H1 (cell line): ENCODE measurements around the gene FOXO1. TPM values are rescaled to one million over a fixed set of nuclear protein-coding genes. Genes with fewer than 3 reads are reported as not detected.

Source experiments
- CHD2 ChIP-seq: IDR thresholded peaks from 2 replicates; pipeline ENCODE4 v1.6.1; 2012; ENCODE audit warnings: low read length, improper control_type of control experiment
- POLR2AphosphoS5 ChIP-seq: IDR thresholded peaks from 2 replicates; pipeline ENCODE4 v1.6.1; 2011; ENCODE audit warnings: low read depth, low read length
- SIN3A ChIP-seq, 2 experiments: IDR thresholded peaks in 1 of 2; conservative IDR thresholded peaks in 1 of 2; 2 replicates each; pipeline ENCODE4 v1.6.1; 2011 to 2012; ENCODE audit warnings: low read length in 2 of 2, improper control_type of control experiment in 1 of 2, low read depth in 1 of 2, mild to moderate bottlenecking in 1 of 2
- TCF12 ChIP-seq: IDR thresholded peaks from 2 replicates; pipeline ENCODE4 v1.6.1; 2011; ENCODE audit warnings: low read depth, mild to moderate bottlenecking, low read length
- polyA plus RNA-seq, 7 experiments: library from polyadenylated mRNA; depleted of rRNA in 3 of 7; stranded (reverse) in 5 of 7; unstranded in 2 of 7; fragments of >200 nt in 5 of 7; fragments of 200-250 nt in 2 of 7; gene quantifications; 1 replicate in 5 of 7; 2 replicates in 1 of 7; 4 replicates in 1 of 7; pipeline versions ENCODE4 v1.2.1 to v1.2.3, GENCODE V29; 2011 to 2013; ENCODE audit warnings: missing spikeins in 2 of 7, mixed read lengths in 2 of 7
- total RNA-seq: library from RNA; stranded (reverse); fragmentation: NEBNext Ultra II Directional; extraction: Animal tissue kit (Norgen Biotek cat#: 25700); gene quantifications from 2 replicates; pipeline ENCODE4 v1.2.1, GENCODE V29; 2021

FOXO1 gene
- total and polyA plus RNA-seq, 2 of the 8 experiments (the other 6 are each of a cell fraction or from before 2014, with no cell fraction given), result 35.3 to 56.9 TPM

DNA sequence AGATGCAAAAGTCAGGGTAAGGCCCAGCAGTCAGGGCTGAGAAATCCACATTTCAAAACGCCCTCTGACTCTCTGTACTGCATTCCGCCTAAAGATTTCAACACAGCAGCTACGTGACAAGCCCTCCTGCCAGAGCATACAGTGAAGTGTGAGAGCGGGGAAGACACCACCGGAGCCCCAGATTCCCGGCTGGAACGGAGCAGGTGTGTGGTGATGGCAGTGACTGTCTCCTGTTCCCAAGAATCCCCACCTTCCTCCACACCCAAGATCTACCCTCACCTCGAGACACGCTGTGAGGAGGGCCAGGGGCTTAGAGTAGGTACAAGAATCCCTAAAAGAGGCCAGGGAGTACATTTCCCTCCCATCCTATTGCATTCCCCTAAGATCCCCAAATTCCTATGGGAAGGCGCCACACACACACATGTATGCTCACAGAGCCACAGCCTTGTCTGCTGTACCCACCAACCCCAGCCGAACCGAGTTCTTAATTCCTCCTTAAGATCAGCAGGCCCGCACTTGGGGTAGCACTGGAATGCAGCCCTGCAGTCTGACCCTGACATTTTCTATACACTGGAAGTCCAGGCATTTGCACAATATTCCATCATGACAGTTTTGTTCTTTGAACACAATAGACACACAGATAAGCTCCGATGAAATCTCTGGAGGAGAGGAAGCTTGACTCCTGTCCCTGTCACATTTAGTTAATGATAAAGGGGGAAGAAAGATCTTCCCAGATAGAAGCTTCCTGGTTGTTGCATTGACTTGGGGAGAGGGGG, 102.9 kb downstream of the FOXO1 start (continued):
- TF ChIP-seq TCF12 (no peak), SIN3A (conservative IDR thresholded peaks at IDR 0.05 in 1 of 2, IDR thresholded peaks at IDR 0.05 in 1 of 2; ENCODE audit: low read depth in 1 of 2, low read length in 2 of 2) (no peak), POLR2AphosphoS5 (no peak), CHD2 (no peak)
